ENCODE results near the gene SLC25A48.

The SLC25A48 gene

GRCh38 chr5:135934939-135935338 is 100.5 kb downstream of the SLC25A48 start:
- ATAC-seq (replicated peaks; ENCODE audit: extremely low read depth, poor library complexity, severe bottlenecking) (no peak), DNase-seq (ENCODE audit: low spot score in 2 of 2) (no peak)
- Mint-ChIP-seq H3K27ac (ENCODE audit: low read depth) (no peak overlapping the region), H3K4me3 (no peak overlapping the region), H3K9me3 (no peaks in the 10 kb centered on the region), H3K36me3 (ENCODE audit: insufficient read depth) (no peaks in the 10 kb centered on the region), H3K27me3 (peaks cover 47% of the 10 kb centered on the region), H3K4me1 (no peaks in the 10 kb centered on the region)

GRCh38 chr5:135937245-135937911 is 102.9 kb downstream of the SLC25A48 start:
- no peaks in the 10 kb centered on the region for H3K4me1 Mint-ChIP-seq
- H3K9me3 Mint-ChIP-seq: no peaks in the 10 kb centered on the region
- ATAC-seq (replicated peaks; ENCODE audit: extremely low read depth, poor library complexity, severe bottlenecking) (no peak), DNase-seq (ENCODE audit: low spot score in 2 of 2) (no peak)
- no peak overlapping the region for H3K27ac Mint-ChIP-seq (ENCODE audit: low read depth)
- no peak overlapping the region for H3K4me3 Mint-ChIP-seq
- peaks cover 51% of the 10 kb centered on the region for H3K27me3 Mint-ChIP-seq
- no peaks in the 10 kb centered on the region for H3K36me3 Mint-ChIP-seq (ENCODE audit: insufficient read depth)
